H1 (cell line): ENCODE data around the gene REM1. TPM values are rescaled to one million over a fixed set of nuclear protein-coding genes. Genes with fewer than 3 reads are reported as not detected.

Experiments
- EP300 ChIP-seq, 2 experiments: IDR thresholded peaks; 1 replicate in 1 of 2; 2 replicates in 1 of 2; pipeline ENCODE4 v1.6.1; 2011 to 2012; ENCODE audit warnings: low read depth in 2 of 2, low read length in 2 of 2, mild to moderate bottlenecking in 2 of 2, borderline replicate concordance in 1 of 2, inconsistent platforms in 1 of 2, moderate library complexity in 1 of 2
- EZH2 ChIP-seq: fragments of 200-600 bp; sonication (generic); IDR thresholded peaks from 2 replicates; pipeline ENCODE4 v1.7.1; 2012; ENCODE audit warnings: low read depth, mild to moderate bottlenecking, moderate library complexity, low read length, inconsistent platforms; ENCODE audit not compliant: severe bottlenecking
- PHF8 ChIP-seq: fragments of 200-600 bp; sonication (generic); conservative IDR thresholded peaks from 2 replicates; pipeline ENCODE4 v1.7.1; 2012; ENCODE audit warnings: low read depth, mild to moderate bottlenecking, inconsistent platforms, low read length, moderate library complexity
- RBBP5 ChIP-seq: IDR thresholded peaks from 2 replicates; pipeline ENCODE4 v1.7.1; 2012; ENCODE audit warnings: low read depth, mild to moderate bottlenecking, inconsistent platforms, low read length, moderate library complexity, borderline replicate concordance
- RNF2 ChIP-seq: fragments of 200-900, 300-1000 bp; sonication (generic); IDR thresholded peaks from 2 replicates; pipeline ENCODE4 v1.7.1; 2016; ENCODE audit warnings: borderline replicate concordance, low read depth, mild to moderate bottlenecking, antibody characterized with exemption, low read length; ENCODE audit not compliant: poor library complexity, severe bottlenecking; ENCODE audit errors: missing control alignments
- SAP30 ChIP-seq: fragments of 300-600 bp; sonication (generic); IDR thresholded peaks from 2 replicates; pipeline ENCODE4 v1.7.1; 2012; ENCODE audit warnings: low read length, moderate library complexity, mild to moderate bottlenecking, inconsistent platforms; ENCODE audit not compliant: insufficient read depth, insufficient replicate concordance
- SIX5 ChIP-seq: IDR thresholded peaks from 2 replicates; pipeline ENCODE4 v1.6.1; 2011; ENCODE audit warnings: mild to moderate bottlenecking, low read depth, low read length
- SP1 ChIP-seq: IDR thresholded peaks from 2 replicates; pipeline ENCODE4 v1.6.1; 2011; ENCODE audit warnings: low read depth, low read length
- ZNF274 ChIP-seq: IDR thresholded peaks from 2 replicates; pipeline ENCODE4 v1.7.0; 2012; ENCODE audit warnings: low read length, borderline replicate concordance; ENCODE audit errors: extremely low read depth
- polyA plus RNA-seq, 7 experiments: library from polyadenylated mRNA; depleted of rRNA in 3 of 7; stranded (reverse) in 5 of 7; unstranded in 2 of 7; fragments of >200 nt in 5 of 7; fragments of 200-250 nt in 2 of 7; gene quantifications; 1 replicate in 5 of 7; 2 replicates in 1 of 7; 4 replicates in 1 of 7; pipeline versions ENCODE4 v1.2.1 to v1.2.3, GENCODE V29; 2011 to 2013; ENCODE audit warnings: missing spikeins in 2 of 7, mixed read lengths in 2 of 7
- total RNA-seq: library from RNA; stranded (reverse); fragmentation: NEBNext Ultra II Directional; extraction: Animal tissue kit (Norgen Biotek cat#: 25700); gene quantifications from 2 replicates; pipeline ENCODE4 v1.2.1, GENCODE V29; 2021
- TF ChIP-seq, protein P1 (sequence below), 3 experiments: IDR thresholded peaks; 1 replicate in 2 of 3; 2 replicates in 1 of 3; pipeline versions ENCODE4 v1.5.1 to v1.6.1; 2011; ENCODE audit warnings: low read length in 3 of 3, mild to moderate bottlenecking in 3 of 3, inconsistent platforms in 2 of 3, low read depth in 1 of 3, moderate library complexity in 1 of 3; ENCODE audit not compliant: insufficient read depth in 1 of 3; ENCODE audit errors: control extremely low read depth in 1 of 3
- TF ChIP-seq, protein P2 (sequence below): IDR thresholded peaks from 2 replicates; pipeline ENCODE4 v1.6.1; 2011; ENCODE audit warnings: low read length, improper control_type of control experiment

REM1 gene
- total and polyA plus RNA-seq, 2 of the 8 experiments (the other 6 are each of a cell fraction or from before 2014, with no cell fraction given), result 0.05 TPM; not detected in 1

DNA sequence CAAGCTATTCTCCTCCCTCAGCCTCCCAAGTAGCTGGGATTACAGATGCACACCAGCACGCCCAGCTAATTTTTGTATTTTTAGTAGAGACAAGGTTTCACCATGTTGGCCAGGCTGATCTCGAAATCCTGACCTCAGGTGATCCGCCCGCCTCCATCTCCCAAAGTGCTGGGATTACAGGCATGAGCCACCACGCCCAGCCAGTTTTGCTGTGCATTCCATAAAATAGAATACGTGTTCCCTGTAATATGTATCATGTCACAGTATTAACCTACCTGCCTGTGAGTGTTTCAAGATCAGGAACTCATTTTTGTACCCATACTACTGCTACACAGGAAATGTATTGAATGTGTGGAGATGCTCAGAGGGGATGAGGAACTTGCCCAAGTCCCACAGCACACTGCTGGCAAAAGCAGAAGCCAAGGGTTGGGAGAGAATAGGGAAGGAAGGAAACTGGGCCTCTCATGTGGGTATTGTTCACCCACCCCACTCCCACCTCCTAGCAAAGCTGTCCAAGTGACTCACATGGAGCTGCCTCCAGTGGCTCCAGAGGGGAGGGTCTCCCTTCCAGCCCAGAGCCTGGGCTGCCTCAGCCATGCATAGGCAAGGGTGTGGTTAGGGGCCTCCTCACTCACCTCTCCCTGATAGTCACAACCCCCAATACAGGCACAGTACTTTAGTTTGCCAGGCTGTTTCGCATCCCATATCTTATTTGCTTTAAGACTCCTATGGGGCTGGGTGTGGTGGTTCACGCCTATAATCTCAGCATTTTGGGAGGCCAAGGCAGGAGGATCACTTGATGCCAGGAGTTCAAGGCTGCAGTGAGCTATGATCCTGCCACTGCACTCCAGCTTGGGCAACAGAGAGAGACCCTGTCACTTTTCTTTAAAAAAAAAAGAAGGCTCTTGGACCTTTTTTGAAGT is 48.5 kb downstream of the REM1 start (continued):
- no peak for TF ChIP-seq EP300 (IDR thresholded peaks at IDR 0.05; ENCODE audit: borderline replicate concordance in 1 of 2, low read depth in 2 of 2, low read length in 2 of 2)
- TF ChIP-seq ZNF274, result no peak
- no peak for TF ChIP-seq PHF8
- no peak for TF ChIP-seq RBBP5
- TF ChIP-seq, protein P1, sequence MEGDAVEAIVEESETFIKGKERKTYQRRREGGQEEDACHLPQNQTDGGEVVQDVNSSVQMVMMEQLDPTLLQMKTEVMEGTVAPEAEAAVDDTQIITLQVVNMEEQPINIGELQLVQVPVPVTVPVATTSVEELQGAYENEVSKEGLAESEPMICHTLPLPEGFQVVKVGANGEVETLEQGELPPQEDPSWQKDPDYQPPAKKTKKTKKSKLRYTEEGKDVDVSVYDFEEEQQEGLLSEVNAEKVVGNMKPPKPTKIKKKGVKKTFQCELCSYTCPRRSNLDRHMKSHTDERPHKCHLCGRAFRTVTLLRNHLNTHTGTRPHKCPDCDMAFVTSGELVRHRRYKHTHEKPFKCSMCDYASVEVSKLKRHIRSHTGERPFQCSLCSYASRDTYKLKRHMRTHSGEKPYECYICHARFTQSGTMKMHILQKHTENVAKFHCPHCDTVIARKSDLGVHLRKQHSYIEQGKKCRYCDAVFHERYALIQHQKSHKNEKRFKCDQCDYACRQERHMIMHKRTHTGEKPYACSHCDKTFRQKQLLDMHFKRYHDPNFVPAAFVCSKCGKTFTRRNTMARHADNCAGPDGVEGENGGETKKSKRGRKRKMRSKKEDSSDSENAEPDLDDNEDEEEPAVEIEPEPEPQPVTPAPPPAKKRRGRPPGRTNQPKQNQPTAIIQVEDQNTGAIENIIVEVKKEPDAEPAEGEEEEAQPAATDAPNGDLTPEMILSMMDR (IDR thresholded peaks at IDR 0.05; ENCODE audit: control extremely low read depth in 1 of 3, insufficient read depth in 1 of 3, low read depth in 1 of 3, low read length in 3 of 3), result no peak
- TF ChIP-seq SAP30, result no peak
- no peak for TF ChIP-seq SIX5
- TF ChIP-seq SP1, result no peak
- TF ChIP-seq EZH2, result no peak
- TF ChIP-seq, protein P2, sequence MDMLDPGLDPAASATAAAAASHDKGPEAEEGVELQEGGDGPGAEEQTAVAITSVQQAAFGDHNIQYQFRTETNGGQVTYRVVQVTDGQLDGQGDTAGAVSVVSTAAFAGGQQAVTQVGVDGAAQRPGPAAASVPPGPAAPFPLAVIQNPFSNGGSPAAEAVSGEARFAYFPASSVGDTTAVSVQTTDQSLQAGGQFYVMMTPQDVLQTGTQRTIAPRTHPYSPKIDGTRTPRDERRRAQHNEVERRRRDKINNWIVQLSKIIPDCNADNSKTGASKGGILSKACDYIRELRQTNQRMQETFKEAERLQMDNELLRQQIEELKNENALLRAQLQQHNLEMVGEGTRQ, result no peak
- TF ChIP-seq RNF2, result no peak
